OCI-LY7 (cell line): ENCODE measurements around the gene PCYT2.

Experiments used
- CTCF ChIP-seq: fragments of 200-600 bp; sonication (generic); conservative IDR thresholded peaks from 2 replicates; pipeline ENCODE4 v1.5.1; 2014; ENCODE audit warnings: mild to moderate bottlenecking, antibody characterized with exemption, low read length, moderate library complexity, mixed read lengths
- EZH2phosphoT487 ChIP-seq: fragments of 200-600 bp; sonication (generic); IDR thresholded peaks from 2 replicates; pipeline ENCODE4 v1.6.1; 2018; ENCODE audit warnings: low read depth, borderline replicate concordance, mild to moderate bottlenecking, mixed run types, antibody characterized with exemption, low read length, moderate library complexity, mixed read lengths

GRCh38 chr17:81867991-81868673 is 43.1 kb downstream of the PCYT2 start:
- TF ChIP-seq CTCF (no peak), EZH2phosphoT487 (no peak)
